Heart left ventricle (tissue), 16 donors: ENCODE measurements around the gene NANOS2. TPM values are rescaled to one million over a fixed set of nuclear protein-coding genes. Genes with fewer than 3 reads are reported as not detected.

ENCODE experiments used
- ATAC-seq, 4 donors: fragments of 200-7000 bp; cut with Tn5 transposase; one replicate each; pipeline ENCODE4 v1.9.1; 2020 to 2022; ENCODE audit warnings: moderate library complexity in 4 of 4, mild to moderate bottlenecking in 3 of 4, moderate number of reproducible peaks in 1 of 4
- DNase-seq, 5 donors: peaks; one replicate each; pipeline ENCODE4 v3.0.0-alpha.2; 2020
- H3K27ac ChIP-seq, 12 donors: fragments of 200-600 bp; sonication (generic) in 4 of 12; one replicate each; pipeline versions ENCODE4 v1.5.0 to v1.8.0; 2016 to 2022; ENCODE audit warnings: mild to moderate bottlenecking in 2 of 12
- H3K27me3 ChIP-seq, 9 donors: fragments of 200-600 bp; sonication (generic) in 2 of 9; one replicate each; pipeline versions ENCODE4 v1.5.1 to v1.8.0; 2016 to 2022; ENCODE audit warnings: mild to moderate bottlenecking in 3 of 9
- H3K36me3 ChIP-seq, 9 donors: fragments of 200-600 bp; sonication (generic) in 2 of 9; one replicate each; pipeline versions ENCODE4 v1.5.0 to v1.8.0; 2018 to 2022; ENCODE audit warnings: mild to moderate bottlenecking in 2 of 9
- H3K4me1 ChIP-seq, 12 donors: fragments of 200-600 bp; sonication (generic) in 4 of 12; one replicate each; pipeline versions ENCODE4 v1.5.0 to v1.8.0; 2016 to 2022; ENCODE audit warnings: mild to moderate bottlenecking in 3 of 12
- H3K4me3 ChIP-seq, 12 donors: fragments of 200-600 bp; sonication (generic) in 4 of 12; one replicate each; pipeline versions ENCODE4 v1.5.0 to v1.8.0; 2017 to 2022; ENCODE audit warnings: mild to moderate bottlenecking in 9 of 12, moderate library complexity in 4 of 12
- H3K9me3 ChIP-seq, 12 donors: fragments of 200-600 bp; sonication (generic) in 4 of 12; one replicate each; pipeline versions ENCODE4 v1.5.0 to v1.8.0; 2016 to 2022; ENCODE audit warnings: mild to moderate bottlenecking in 1 of 12
- POLR2A ChIP-seq, 2 donors: fragments of 450-650 bp; IDR thresholded peaks; one replicate each; pipeline ENCODE4 v1.6.1; 2017; ENCODE audit warnings: antibody characterized with exemption in 2 of 2, mild to moderate bottlenecking in 2 of 2, moderate library complexity in 2 of 2
- WGBS, 4 donors: extraction: QIAGEN DNeasy Blood & Tissue Kit in 2 of 4; methylation state at CpG; one replicate each; pipeline versions ENCODE4 v1.1.5 to v1.1.7; 2013 to 2018; 5-methylcytosine and 5-hydroxymethylcytosine counted together
- intact Hi-C, 10 donors: fragments of 100-400 bp; cut with DNase I; formaldehyde crosslinking; loops; one replicate each; pipeline versions ENCODE4 v1.11.1 to v1.14.2; 2022
- polyA plus RNA-seq, 2 donors: library from polyadenylated mRNA; stranded (reverse); fragments of 200-250 nt; gene quantifications; one replicate each; pipeline ENCODE4 v1.2.3, GENCODE V29; 2013
- total RNA-seq, 9 donors: library from RNA; depleted of rRNA in 2 of 9; stranded (reverse); fragments of >200 nt in 2 of 9; fragmentation: NEBNext Ultra II Directional in 3 of 9; extraction: Animal tissue kit (Norgen Biotek cat#: 25700) in 3 of 9; gene quantifications; one replicate each; pipeline versions ENCODE4 v1.1.0 to v1.2.4, GENCODE V29; 2016 to 2023
- TF ChIP-seq, protein P1 (sequence below), 12 donors: fragments of 200-600 bp; sonication (generic) in 4 of 12; IDR thresholded peaks; one replicate each; pipeline versions ENCODE4 v1.5.0 to v1.8.0; 2018 to 2022; ENCODE audit warnings: antibody characterized with exemption in 12 of 12, mild to moderate bottlenecking in 5 of 12
- donor health status: ischemic (EF 13 %, LVEDD 7.1; RV severe dilation, severe dysfunction).
- donor health status: healthy with polysubstance abuse.
- donor health status: DM: no; HTN: yes; CAD: no.
- donor health status: DM: no; HTN: no; CAD: no.
- donor health status: ischemic (EF 25% LVEDD 6.9; RV normal size, moderate dysfunction).
- donor health status: ischemic (EF 25% LVEDD 5.7; RV mildly dilated, moderate dysfunction).
- donor health status: healthy.
- donor health status: DM: yes; HTN: yes; CAD: no.
- donor health status: ischemic (EF 35%, LVEDD 5.7; RV mildly dilated, moderate dysfunction).
- donor health status: nonischemic (EF 11% LVEDD 7.7; RV severe dilation, severe dysfunction).
- donor health status: DM: yes; HTN: yes; CAD: no.
- donor health status: PGD.
- donor health status: ischemic (EF 29% LVEDD 5.4; RV normal size, mild dysfunction).
- donor health status: nonischemic (EF 23%, LVEDD 6.1; RV moderate dilation, normal function).

NANOS2 gene
- total and polyA plus RNA-seq, 11 donors = not detected

GRCh38 chr19:45954156-45954555, 39.6 kb upstream of the NANOS2 start:
- DNase-seq (no peak), ATAC-seq (no peak)
- H3K4me1 ChIP-seq = peaks cover 0 to 50% (median 26%) of the 10 kb centered on the region in 12 donors
- peaks cover 0 to 36% (median 8%) of the 10 kb centered on the region in 9 donors for H3K27me3 ChIP-seq
- no peak for TF ChIP-seq POLR2A (IDR thresholded peaks at IDR 0.05)
- TF ChIP-seq, protein P1, sequence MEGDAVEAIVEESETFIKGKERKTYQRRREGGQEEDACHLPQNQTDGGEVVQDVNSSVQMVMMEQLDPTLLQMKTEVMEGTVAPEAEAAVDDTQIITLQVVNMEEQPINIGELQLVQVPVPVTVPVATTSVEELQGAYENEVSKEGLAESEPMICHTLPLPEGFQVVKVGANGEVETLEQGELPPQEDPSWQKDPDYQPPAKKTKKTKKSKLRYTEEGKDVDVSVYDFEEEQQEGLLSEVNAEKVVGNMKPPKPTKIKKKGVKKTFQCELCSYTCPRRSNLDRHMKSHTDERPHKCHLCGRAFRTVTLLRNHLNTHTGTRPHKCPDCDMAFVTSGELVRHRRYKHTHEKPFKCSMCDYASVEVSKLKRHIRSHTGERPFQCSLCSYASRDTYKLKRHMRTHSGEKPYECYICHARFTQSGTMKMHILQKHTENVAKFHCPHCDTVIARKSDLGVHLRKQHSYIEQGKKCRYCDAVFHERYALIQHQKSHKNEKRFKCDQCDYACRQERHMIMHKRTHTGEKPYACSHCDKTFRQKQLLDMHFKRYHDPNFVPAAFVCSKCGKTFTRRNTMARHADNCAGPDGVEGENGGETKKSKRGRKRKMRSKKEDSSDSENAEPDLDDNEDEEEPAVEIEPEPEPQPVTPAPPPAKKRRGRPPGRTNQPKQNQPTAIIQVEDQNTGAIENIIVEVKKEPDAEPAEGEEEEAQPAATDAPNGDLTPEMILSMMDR (IDR thresholded peaks at IDR 0.05) = no peak
- peaks cover 0 to 16% (median 0%) of the 10 kb centered on the region in 9 donors for H3K36me3 ChIP-seq
- H3K4me3 ChIP-seq = no peak overlapping the region
- H3K9me3 ChIP-seq = no peaks in the 10 kb centered on the region
- WGBS, 4 donors = 14 to 27% (median 20%) methylated on average over 8 to 9 of the region's 9 CpGs
- intact Hi-C loops = no loop called here
- peak overlapping the region in 7 of 12 donors; percentile 7 to 78 (median 29) for H3K27ac ChIP-seq

DNA sequence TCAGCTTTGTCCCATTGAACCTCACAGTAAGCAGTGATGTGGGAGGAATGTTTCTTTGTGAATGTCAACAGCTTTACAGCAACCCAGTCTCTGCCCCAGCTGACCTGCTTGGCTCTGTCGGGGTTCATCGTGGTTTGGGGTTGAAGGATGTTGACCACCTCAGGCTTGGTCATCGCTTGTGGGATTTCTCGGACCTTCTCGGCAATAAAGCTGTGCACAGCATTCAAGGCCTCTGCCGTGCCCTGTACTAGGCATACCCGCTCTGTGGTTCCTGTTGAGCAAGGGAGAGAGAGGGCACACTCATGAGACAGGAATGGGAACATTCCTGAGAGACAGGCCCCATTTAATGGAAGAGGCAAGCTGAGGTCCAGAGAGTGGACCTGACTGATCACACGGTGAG, 39.1 kb upstream of the NANOS2 start:
- H3K27me3 ChIP-seq = peaks cover 0 to 32% (median 8%) of the 10 kb centered on the region in 9 donors
- ATAC-seq (no peak), DNase-seq (no peak)
- intact Hi-C loops = no loop called here
- no peak overlapping the region for H3K4me3 ChIP-seq
- TF ChIP-seq, protein P1 (IDR thresholded peaks at IDR 0.05) = no peak
- TF ChIP-seq POLR2A (IDR thresholded peaks at IDR 0.05) = no peak
- 85 to 94% (median 92%) methylated on average over 8 of the region's 8 CpGs for WGBS, 4 donors
- peaks cover 0 to 16% (median 0%) of the 10 kb centered on the region in 9 donors for H3K36me3 ChIP-seq
- peak overlapping the region in 8 of 12 donors; percentile 0 to 78 (median 27) for H3K27ac ChIP-seq
- peaks cover 0 to 45% (median 25%) of the 10 kb centered on the region in 12 donors for H3K4me1 ChIP-seq
- H3K9me3 ChIP-seq = no peaks in the 10 kb centered on the region

- TF ChIP-seq, protein P1 (IDR thresholded peaks at IDR 0.05) = no peak
- no peak for TF ChIP-seq POLR2A (IDR thresholded peaks at IDR 0.05)
- intact Hi-C loops = no loop called here
- H3K27ac ChIP-seq = peak overlapping the region in 5 of 12 donors; percentile 0 to 78 (median 46)
- ATAC-seq (peak in 3 of 4 donors; percentile 40 to 70 (median 57)), DNase-seq (peak in 3 of 5 donors; percentile 42 to 57 (median 53))
- H3K4me1 ChIP-seq = peaks cover 0 to 42% (median 25%) of the 10 kb centered on the region in 12 donors
- 14 to 21% (median 19%) methylated on average over 38 to 43 of the region's 43 CpGs for WGBS, 4 donors
- H3K4me3 ChIP-seq = peak overlapping the region in 5 of 12 donors; percentile 5 to 33 (median 11)
- peaks cover 0 to 18% (median 0%) of the 10 kb centered on the region in 9 donors for H3K36me3 ChIP-seq
- H3K9me3 ChIP-seq = no peaks in the 10 kb centered on the region
- H3K27me3 ChIP-seq = peaks cover 0 to 28% (median 4%) of the 10 kb centered on the region in 9 donors
Measured at GRCh38 chr19:45952686-45953505, 38.3 kb upstream of the NANOS2 start.

DNA sequence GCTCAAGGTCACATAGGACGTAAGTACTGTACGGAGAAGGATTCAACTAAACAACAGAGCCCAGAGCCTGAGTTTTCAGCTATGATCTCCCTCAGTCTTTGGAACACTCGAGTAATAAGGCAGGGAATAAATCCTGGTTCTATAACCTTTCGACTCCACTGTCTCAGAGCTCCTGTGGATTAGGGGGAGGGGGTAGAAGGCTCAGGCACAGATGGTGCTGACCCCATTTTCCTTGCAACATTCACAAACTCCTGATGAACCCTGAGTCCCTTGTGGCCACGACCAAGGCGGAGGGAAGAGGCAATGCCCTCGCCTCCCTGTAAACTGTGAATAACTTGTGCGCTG, 37.7 kb upstream of the NANOS2 start:
- 41 to 59% (median 58%) methylated on average over 8 of the region's 8 CpGs for WGBS, 4 donors
- Histone ChIP-seq H3K9me3 (no peaks in the 10 kb centered on the region), H3K4me1 (peaks cover 0 to 41% (median 24%) of the 10 kb centered on the region in 12 donors), H3K27ac (no peak overlapping the region), H3K36me3 (peaks cover 0 to 21% (median 0%) of the 10 kb centered on the region in 9 donors), H3K4me3 (no peak overlapping the region), H3K27me3 (peaks cover 0 to 32% (median 4%) of the 10 kb centered on the region in 9 donors)
- DNase-seq (no peak), ATAC-seq (no peak)
- TF ChIP-seq POLR2A (IDR thresholded peaks at IDR 0.05) = no peak
- TF ChIP-seq, protein P1 (IDR thresholded peaks at IDR 0.05) = no peak
- intact Hi-C loops = no loop called here
